Measurements from ENCODE around the gene SPIRE2.
"Not testable (repeated sequence)": the region's sequence is repeated elsewhere in the genome, so short reads cannot be mapped to it uniquely, and the experiment has no call there.

The SPIRE2 gene

GRCh38 chr16:89833664-89834363 is 5.5 kb downstream of the SPIRE2 start:
- in situ Hi-C loops (cut with MboI; ENCODE audit: low pct_unique_long_range_greater_than_20kb, low sequenced_read_pairs); DNase-seq: not testable (repeated sequence)

GRCh38 chr16:89834813-89835363 is 6.6 kb downstream of the SPIRE2 start:
- in situ Hi-C loops (cut with MboI; ENCODE audit: low pct_unique_long_range_greater_than_20kb, low sequenced_read_pairs); DNase-seq: not testable (repeated sequence)

- DNase-seq; in situ Hi-C loops (cut with MboI; ENCODE audit: low pct_unique_long_range_greater_than_20kb, low sequenced_read_pairs): not testable (repeated sequence)
These were observed 8.2 kb downstream of the SPIRE2 start for GRCh38 chr16:89836484-89836883.

- in situ Hi-C loops (cut with MboI; ENCODE audit: low pct_unique_long_range_greater_than_20kb, low sequenced_read_pairs): no loop called here
- DNase-seq: no peak
These were observed 8.8 kb downstream of the SPIRE2 start for GRCh38 chr16:89837014-89837546.

GRCh38 chr16:89841275-89841674 is 13.0 kb downstream of the SPIRE2 start:
- no peak for DNase-seq
- in situ Hi-C loops (cut with MboI; ENCODE audit: low pct_unique_long_range_greater_than_20kb, low sequenced_read_pairs): no loop called here

GRCh38 chr16:89842471-89843408 is 14.5 kb downstream of the SPIRE2 start:
- DNase-seq: no peak
- in situ Hi-C loops (cut with MboI; ENCODE audit: low pct_unique_long_range_greater_than_20kb, low sequenced_read_pairs): no loop called here

- DNase-seq: no peak
- in situ Hi-C loops (cut with MboI; ENCODE audit: low pct_unique_long_range_greater_than_20kb, low sequenced_read_pairs): no loop called here
These were observed 15.4 kb downstream of the SPIRE2 start for GRCh38 chr16:89843409-89844350.

- in situ Hi-C loops (cut with MboI; ENCODE audit: low pct_unique_long_range_greater_than_20kb, low sequenced_read_pairs): no loop called here
- no peak for DNase-seq
These were observed 16.6 kb downstream of the SPIRE2 start for GRCh38 chr16:89844739-89845339.

GRCh38 chr16:89845417-89845816 is 17.1 kb downstream of the SPIRE2 start:
- in situ Hi-C loops (cut with MboI; ENCODE audit: low pct_unique_long_range_greater_than_20kb, low sequenced_read_pairs): no loop called here

GRCh38 chr16:89847051-89847939 is 19.0 kb downstream of the SPIRE2 start:
- DNase-seq: no peak
- in situ Hi-C loops (cut with MboI; ENCODE audit: low pct_unique_long_range_greater_than_20kb, low sequenced_read_pairs): no loop called here

More at GRCh38 chr16:89845417-89845816, 17.1 kb downstream of the SPIRE2 start:
- no peak for DNase-seq

- in situ Hi-C loops (cut with MboI; ENCODE audit: low pct_unique_long_range_greater_than_20kb, low sequenced_read_pairs): no loop called here
- DNase-seq: no peak
These were observed 19.6 kb downstream of the SPIRE2 start for GRCh38 chr16:89847940-89848297.

GRCh38 chr16:89848974-89849373 is 20.7 kb downstream of the SPIRE2 start:
- DNase-seq: no peak
- in situ Hi-C loops (cut with MboI; ENCODE audit: low pct_unique_long_range_greater_than_20kb, low sequenced_read_pairs): no loop called here

- in situ Hi-C loops (cut with MboI; ENCODE audit: low pct_unique_long_range_greater_than_20kb, low sequenced_read_pairs): no loop called here
- no peak for DNase-seq
These were observed 25.2 kb downstream of the SPIRE2 start for GRCh38 chr16:89853306-89853993.

- in situ Hi-C loops (cut with MboI; ENCODE audit: low pct_unique_long_range_greater_than_20kb, low sequenced_read_pairs): no loop called here
- DNase-seq: no peak
These were observed 27.1 kb downstream of the SPIRE2 start for GRCh38 chr16:89855301-89855945.

- DNase-seq: no peak
- in situ Hi-C loops (cut with MboI; ENCODE audit: low pct_unique_long_range_greater_than_20kb, low sequenced_read_pairs): no loop called here
These were observed 27.7 kb downstream of the SPIRE2 start for GRCh38 chr16:89855986-89856385.

GRCh38 chr16:89858973-89859614 is 30.8 kb downstream of the SPIRE2 start:
- in situ Hi-C loops (cut with MboI; ENCODE audit: low pct_unique_long_range_greater_than_20kb, low sequenced_read_pairs): no loop called here
- DNase-seq: no peak
